Activated CD4-positive, alpha-beta T cell treated with anti-CD3 and anti-CD28 coated beads for 24 hours (primary cell): ENCODE measurements around the gene LAMA2.

Experiments
- DNase-seq, 2 donors: peaks; one replicate each; pipeline ENCODE4 v3.0.0-alpha.2; 2020; ENCODE audit warnings: low read depth in 2 of 2

LAMA2 gene

DNA sequence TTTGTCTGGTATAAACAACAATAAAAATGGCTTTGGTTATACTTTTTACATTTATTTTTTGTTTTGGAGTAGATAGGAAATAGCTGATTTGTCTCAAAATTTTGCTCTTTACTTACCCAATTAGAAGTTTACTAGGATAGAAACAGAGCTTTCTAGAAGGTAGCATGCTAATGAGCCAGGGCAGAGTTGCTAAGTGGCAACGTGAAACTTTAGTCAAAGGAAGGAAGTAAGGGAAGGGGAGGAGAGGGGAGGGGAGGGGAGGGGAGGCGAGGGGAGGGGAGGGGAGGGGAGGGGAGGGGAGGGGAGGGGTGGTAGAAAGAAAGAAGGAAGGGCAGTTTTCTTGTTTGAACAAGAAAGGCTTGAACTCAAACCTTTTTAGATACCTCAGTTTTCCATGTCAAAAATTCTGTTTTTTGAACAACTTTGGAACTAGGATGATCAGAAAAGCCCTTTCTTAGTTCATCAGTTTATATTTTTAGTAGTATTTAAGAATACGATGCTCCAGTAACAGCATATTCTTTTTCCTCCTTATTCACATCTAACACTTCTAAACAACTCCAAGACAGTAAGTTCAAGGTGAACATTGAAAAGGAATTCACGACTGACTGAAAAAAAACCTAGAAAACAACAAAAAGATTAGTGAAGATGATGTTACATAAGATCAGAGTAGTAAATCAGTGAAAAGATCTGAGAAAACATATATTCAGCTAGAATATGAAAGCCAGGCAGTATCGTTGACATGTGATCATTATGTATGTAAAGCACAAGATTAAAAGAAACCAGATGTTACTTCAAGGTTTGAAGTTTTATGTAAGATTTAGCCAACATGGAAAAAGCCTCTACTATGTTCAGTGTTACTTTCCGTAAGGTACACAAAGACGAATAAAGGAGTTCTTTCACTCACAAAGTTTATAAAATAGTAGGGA is 563.6 kb downstream of the LAMA2 start:
- no peak for DNase-seq

DNA sequence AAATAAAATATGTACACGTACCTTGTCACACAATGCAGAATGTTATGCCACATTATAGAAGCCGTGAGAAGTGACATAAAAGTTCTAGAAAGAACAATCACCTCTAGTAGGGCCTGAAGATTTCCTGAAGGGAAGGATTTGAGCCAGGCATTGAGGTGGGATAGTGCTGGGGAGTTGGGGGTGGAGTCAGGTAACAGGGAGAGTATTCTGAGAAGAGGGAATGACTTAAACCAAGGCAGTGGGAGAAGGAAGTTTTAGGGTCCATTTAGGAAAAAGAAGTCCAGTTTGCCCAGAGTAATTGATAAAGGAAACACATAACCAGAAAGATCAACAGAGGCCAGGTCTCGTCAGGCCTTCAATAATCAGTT is 564.2 kb downstream of the LAMA2 start:
- no peak for DNase-seq

DNA sequence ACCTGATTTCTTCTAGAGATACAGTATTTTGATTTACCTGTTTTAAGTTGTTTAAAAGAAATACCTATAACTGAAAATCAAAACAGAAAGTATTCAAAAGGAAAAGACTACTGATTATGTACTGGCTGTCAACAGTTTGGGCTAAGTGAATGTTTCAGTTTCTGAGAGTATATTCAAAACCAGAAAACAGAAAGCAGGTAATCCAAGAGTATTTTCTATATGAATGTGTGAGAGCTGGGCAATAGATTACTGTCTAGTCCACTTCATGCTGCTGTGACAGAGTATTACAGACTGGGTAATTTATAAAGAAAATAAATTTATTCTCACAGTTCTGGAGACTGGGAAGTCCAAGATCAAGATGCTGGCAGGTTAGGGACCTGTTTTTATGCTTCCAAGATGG is 566.0 kb downstream of the LAMA2 start:
- DNase-seq: no peak

DNA sequence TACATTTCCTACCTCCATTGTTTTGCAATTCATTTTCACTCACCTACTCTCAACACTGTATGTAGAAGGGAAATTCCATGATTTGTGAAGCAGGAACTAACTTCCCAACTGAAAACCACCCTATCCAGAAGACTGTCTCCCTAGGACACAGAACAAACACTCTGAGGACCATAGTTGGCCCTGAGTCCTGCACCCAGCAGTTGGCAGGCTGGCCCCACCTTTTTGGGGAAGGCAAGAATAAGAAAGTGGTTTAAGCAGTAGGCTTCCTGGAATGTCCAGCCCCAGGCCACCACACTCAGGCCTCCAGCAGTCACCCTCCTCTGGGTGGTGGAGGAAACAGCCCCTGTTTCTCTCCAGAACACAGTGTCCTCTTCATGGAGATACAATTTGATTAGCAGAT is 568.2 kb downstream of the LAMA2 start:
- no peak for DNase-seq

DNA sequence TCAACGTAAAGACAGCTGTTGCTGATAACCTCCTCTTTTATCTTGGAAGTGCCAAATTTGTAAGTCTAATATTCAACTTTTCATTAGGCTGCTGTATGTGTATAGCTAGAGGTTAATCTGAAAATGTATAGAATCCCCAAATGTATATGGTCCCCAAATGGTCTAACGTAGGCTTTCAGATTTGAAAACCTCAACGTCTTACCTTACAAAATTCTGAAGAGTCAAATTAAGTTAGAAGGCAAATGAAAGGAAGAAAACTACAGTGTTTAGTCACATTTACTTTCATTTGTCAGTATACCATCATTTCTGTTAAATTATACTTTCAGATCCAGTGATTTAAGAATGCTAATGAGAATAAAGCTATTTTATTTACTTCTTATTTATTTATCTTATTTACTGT is 570.1 kb downstream of the LAMA2 start:
- DNase-seq: no peak

DNA sequence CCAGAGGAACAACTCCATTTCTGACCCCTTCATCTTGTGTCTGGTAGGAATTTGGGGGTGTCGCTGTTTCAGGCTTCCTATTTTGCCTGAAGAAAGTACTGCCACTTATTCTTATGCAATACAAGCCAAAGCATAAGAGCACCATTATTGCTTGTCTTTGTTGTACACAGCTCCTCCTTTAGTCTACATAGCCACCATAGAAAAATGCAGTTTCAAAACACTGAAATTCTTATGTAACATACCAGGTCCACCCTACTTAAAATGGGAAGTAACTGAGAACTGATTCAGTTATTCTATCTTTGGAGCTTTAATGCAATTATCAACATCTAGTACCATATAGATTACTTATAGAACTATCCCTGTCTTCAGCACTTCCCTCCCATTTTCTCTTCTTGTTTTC is 571.5 kb downstream of the LAMA2 start:
- no peak for DNase-seq

DNA sequence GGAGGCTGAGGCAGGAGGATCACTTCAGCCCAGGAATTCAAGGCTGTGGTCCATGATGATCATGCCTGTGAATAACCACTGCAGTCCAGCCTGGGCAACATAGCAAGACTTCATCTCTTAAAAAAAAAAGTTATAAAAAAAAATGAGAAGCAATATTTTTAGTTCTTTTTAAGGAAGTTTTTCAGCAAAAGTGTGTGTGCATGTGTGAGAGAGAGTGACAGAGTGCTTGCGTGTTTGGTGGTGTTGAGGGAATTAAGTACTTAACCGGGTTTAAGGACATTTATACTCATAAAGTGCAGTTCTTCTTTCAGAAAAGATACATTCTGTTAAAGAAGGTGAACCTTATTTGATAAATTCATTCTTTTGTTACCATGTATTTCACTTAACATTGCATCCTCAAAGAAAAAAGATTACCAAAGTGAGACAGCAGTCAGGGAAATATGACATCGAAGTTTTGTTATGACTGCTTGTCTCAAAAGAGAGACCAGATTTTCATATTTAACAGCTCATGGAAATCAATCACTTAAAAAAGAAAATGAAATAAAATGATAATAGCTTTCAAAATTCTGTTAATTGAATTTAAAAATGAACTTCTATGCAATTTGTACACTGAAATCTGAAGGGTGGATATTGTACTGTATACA is 572.3 kb downstream of the LAMA2 start:
- no peak for DNase-seq

DNA sequence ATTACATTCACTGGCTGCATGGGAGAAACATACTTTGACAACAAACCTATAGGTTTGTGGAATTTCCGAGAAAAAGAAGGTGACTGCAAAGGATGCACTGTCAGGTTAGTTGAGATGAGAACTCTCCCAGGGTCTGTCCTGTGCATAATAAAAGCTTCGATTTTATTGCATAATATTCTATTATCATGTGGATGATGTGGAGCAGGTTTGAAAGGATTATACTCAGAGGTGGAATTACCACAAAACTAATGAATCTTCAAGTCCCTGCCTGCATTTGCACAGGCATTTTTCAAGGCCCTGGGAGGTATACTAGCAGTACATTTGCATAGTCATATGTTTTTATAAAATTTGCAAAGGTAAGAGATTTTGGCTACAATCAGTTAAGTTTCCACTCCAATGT is 577.3 kb downstream of the LAMA2 start:
- DNase-seq: no peak

DNA sequence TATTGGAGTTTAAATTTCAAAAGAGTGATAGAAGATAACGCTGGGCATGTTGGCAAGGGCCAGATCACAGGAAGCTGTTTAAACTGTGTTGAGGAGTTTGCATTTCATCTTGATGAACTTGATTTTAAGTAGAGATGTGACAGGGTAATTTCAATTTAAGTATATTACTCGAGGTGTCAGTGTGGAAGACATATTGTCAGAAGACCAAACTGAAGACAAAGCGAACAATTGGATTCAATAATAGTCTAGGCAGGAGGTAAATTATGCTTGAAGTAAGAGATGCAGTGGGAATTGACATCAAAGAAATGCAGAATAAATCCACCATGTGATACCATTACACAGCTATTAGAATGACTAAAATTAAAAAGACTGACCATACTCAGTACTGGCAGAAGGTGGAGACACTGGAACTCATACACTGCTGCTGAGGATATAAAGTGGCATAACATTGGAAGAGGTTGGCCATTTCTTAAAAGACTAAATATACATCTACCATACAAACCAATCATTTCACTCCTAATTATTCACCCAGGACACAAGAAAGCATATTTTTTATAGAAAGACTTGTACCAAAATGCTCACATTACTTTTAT is 586.2 kb downstream of the LAMA2 start:
- DNase-seq: no peak

DNA sequence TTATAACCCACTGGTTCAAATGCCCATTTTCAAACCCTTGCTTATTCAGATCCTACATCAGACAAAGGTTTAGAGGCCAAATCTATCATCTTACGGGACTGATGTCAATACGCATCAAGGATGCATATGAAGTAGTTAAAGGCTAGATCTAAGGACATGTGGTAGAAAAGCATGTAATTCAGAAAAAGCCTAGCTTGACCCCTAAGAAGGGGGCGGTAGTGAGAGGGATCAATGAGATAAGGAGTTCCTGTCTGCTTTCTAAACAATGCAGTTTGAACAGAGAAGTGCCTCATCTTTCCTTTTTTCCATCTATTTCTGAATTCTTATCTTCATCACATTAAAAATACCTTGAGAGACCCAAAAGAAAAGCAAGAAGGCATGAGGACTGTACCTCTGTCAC is 589.3 kb downstream of the LAMA2 start:
- DNase-seq: no peak

DNA sequence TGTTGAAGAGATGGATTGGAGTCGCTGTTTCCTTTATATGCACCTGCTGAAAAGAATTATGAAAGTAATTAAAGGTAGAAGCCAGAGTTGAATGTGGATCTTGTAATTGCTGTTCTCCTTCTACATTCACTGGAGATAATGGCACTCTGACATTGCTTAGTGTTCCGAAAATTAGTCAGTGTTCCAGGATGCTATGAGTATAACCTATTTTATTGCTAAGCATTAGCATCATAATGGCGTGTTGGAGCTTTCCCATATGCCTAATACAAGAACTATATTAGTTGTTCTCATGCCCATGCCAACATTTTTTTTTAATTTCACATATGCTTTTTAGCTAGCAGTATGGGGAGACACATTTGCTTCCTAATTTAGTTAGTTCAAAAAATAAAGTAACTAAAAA is 590.6 kb downstream of the LAMA2 start:
- no peak for DNase-seq

DNA sequence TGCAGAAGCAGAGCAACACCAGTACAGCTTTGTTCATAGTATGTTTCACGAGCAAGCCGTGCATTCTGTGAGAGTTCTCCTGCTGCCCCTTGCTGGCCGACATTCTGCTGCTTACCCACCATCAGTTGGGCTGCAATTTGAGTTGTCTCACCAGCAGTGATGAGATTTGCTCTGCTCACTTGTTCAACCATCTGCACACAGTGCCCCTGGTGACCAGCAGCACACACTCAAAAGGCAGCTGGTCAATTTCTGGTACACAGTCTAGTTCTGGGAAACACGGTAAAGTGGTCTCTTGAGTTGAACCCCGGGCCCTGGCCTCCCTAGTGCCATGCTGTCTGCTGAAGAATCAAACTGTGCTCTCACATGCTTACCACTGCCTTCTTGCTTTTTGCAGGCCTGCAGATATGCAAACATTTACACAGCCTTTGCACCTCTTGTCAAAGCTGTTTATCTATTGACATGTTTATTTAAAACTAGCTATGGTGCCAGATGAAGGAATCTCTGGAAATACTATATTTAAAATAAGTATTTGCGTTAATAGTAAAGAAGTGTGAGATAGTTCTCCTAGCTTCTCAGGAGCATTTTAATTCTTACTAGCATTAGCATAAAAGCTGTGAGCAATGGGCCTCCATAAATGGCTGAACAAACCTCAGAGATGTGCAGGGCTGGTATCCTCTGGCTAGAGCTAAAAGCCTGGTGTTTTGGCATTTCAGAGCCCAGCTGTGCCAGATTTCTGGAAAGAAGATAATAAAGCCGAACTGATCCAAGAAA is 592.7 kb downstream of the LAMA2 start:
- DNase-seq: no peak

DNA sequence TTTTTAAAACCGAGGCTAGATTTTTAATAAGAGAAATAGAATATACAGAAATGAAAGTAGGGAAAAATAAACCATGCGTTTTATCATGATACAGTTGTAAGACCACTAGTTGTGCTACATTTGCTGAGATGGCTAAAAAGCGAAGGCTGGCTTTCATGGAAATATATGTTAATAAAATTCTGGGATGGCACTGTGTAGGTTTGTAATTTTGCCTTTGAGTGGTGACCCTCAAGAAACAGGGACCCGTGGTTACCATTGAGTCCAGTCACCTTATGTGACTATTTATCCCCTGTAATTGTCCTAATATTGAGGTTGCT is 593.3 kb downstream of the LAMA2 start:
- no peak for DNase-seq

DNA sequence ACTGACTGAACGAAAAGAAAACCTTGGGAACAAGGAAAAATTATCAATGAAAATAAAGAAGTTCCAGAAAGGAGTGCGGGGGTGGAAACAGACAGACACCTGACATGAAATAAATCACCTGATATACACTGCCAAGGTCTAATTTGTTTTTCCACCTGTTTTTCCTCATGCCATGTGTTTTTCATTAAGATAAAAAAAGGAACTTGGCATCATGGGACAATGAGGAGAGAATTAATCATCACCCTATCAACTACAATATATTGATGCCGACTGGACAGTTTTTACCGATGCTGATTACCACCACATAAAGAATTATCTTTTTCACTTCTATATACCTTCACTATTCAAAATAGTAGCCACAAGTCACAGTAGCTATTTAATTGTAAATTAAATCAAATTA is 593.9 kb downstream of the LAMA2 start:
- no peak for DNase-seq

DNA sequence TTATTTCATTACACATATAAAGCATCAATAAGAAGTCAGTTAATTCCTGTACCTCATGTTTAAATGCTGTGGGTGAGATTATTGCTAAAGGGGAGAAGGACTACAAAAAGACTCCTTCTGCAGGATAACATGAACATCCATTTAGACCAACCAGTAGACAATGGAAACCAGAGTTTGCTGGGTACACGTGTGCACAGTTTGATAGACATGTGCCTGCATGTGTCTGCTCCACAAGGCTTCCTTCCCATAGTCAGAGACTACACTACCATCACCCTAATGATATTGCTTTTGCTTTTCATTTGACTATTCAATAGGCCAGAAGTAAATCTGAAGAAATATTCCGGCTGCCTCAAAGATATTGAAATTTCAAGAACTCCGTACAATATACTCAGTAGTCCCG is 595.4 kb downstream of the LAMA2 start:
- no peak for DNase-seq

DNA sequence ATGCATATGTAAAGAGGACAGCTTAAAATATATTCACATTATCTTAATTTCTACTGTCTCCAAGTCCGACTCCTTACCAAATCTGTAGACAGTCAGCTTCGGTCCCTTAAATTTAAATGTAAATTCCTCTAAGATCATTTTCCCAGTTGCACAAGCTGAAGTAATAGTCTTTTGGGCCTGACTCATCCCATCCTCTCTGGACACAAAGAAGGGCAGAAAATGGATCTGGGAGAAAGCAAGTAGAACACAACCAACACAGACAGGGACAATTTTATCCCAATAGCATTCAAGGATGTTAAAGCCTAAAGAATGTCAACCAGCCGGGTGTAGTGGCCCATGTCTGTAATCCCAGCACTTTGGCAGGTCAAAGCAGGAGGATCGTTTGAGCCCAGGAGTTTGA is 598.8 kb downstream of the LAMA2 start:
- no peak for DNase-seq

DNA sequence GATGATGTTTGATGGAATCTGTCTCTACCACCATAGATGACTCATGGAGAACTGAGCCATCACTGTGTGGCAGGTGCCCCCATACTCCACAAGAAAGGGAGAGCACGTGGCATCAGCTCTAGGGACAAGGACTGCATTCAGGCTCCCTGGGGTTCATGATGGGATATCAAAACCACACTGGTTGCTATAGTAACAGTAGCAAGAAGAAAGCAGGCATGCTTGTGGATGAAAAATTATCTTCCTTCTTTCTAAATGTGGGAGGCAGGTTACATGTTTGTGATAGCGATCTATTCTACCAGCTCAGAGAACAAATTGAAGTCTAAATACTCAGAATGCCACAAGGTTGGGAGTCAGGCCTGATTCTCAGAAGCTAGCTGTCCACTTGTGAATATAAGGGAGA is 602.8 kb downstream of the LAMA2 start:
- DNase-seq: no peak

DNA sequence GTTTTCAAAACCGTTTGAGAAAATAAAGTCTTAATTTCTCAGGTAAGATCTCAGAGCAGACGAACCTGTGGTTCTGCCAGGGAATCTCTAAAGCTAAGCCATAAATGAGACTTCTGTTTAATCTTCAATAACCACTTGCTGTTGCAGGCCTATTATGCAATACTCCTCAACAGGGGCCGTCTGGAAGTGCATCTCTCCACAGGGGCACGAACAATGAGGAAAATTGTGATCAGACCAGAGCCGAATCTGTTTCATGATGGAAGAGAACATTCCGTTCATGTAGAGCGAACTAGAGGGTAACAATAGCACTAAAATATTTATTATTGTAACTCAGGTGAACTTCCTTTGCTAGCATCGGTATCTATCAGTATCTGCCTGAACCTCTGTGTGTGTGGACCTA is 603.4 kb downstream of the LAMA2 start:
- no peak for DNase-seq

DNA sequence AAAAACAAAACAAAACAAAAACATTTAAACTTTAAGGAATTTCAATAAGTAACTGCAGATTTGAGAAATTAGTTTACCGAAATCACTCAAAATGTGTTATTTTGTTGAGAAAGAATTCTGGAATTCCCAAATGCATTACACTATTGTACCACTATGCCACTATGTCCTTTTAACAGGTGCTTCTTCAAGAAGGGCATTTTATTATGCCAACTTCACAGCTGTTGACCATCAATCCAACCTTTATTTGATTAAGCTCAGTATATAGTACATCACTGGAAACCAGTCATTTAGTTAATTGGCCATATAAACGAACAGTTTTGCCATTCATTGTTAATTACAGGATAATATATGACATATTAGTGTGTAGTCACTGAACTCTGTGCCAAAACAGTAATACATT is 605.4 kb downstream of the LAMA2 start:
- no peak for DNase-seq

DNA sequence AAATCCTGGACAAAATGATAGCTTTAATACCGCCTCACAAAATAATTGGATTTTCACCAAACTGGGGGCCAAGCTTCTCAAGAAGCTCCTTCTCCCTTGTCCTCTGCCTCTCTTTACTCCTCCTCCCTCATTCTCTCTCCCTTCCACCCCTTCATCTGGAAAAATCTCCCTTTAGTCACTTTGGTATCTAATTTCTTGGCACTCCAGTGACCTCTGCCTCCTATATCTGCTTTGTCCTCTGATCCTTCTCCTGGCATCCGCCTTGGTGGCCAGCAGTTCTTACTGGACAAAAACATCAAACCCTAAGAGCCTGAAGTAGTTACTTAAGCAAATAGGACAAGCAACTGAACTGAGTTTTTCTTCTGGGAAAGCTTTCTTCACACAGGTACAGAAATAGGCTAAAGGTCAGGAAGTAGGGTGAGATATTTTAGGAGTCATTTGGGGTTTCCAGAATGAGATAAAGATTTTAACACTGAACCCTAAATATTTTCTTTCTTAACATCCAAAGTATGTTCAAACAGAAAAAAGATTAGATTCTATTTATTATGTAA is 606.4 kb downstream of the LAMA2 start:
- DNase-seq: no peak

DNA sequence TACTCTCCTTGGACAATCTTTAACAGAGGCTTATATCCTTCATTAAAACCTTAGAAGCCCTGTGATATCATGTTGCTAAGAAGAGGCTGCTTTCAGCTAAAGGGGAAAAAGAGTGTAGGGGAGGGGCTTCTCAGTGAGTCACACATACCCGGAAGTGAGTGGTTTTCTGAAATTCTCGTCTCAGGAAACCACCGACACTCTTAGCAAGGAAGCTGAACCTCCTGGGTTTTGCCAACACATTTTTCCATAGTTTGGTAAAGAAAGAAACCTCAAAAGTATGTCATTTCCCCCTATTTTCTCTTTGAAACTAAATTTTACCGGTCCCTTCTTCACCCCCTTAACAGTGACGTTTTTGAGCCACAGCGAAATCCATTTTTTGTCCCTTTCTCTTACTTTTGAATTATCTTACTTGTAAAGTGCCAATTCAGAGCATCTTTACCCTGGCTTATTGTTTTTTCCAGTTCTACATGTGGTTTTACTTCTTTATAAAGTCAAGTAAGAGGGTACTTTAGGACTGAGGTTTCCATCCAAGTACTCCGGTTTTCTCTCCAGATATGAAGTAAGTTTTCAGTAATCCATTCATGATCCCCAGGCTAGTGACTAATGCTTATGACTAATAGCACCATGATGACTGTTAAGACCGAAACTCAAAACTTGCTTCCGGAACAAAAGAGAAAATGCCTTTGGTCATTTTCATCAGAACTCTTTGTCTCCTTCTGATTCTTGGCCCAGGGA is 607.8 kb downstream of the LAMA2 start:
- peak; percentile 22 to 59 for DNase-seq

DNA sequence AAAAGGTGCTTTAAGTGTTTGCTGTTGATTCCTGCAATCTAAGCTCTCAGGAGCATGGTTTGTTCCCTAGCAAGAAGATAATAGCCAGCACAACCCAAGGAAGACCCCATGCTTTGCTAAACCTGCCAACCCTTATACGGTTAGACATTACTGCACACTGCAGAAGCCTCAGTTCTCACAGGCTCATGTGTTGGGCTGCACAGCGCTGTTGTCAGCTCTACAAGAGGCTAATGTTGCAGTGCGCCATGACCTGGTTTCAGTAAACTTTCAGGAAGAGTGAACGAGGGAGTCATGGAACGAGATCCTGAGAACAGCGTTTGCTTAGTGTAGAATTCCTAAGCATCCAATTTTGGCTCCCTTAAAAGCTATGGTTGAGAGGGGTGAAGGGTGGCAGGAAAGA is 608.5 kb downstream of the LAMA2 start:
- DNase-seq: no peak
